A673 (cell line): ENCODE results near the gene CLSTN2.

ENCODE experiments used
- EZH2 ChIP-seq: fragments of 200-600 bp; sonication (generic); IDR thresholded peaks from 2 replicates; pipeline ENCODE4 v1.6.1; 2017; ENCODE audit warnings: borderline replicate concordance, low read depth, mild to moderate bottlenecking, mixed read lengths, antibody characterized with exemption, low read length; ENCODE audit not compliant: poor library complexity, severe bottlenecking
- TF ChIP-seq, protein P1 (sequence below): fragments of 300-800, 200-600 bp; sonication (generic); conservative IDR thresholded peaks from 2 replicates; pipeline ENCODE4 v1.5.1; 2017; ENCODE audit warnings: low read depth, mild to moderate bottlenecking, antibody characterized with exemption, low read length, moderate library complexity, mixed read lengths

DNA sequence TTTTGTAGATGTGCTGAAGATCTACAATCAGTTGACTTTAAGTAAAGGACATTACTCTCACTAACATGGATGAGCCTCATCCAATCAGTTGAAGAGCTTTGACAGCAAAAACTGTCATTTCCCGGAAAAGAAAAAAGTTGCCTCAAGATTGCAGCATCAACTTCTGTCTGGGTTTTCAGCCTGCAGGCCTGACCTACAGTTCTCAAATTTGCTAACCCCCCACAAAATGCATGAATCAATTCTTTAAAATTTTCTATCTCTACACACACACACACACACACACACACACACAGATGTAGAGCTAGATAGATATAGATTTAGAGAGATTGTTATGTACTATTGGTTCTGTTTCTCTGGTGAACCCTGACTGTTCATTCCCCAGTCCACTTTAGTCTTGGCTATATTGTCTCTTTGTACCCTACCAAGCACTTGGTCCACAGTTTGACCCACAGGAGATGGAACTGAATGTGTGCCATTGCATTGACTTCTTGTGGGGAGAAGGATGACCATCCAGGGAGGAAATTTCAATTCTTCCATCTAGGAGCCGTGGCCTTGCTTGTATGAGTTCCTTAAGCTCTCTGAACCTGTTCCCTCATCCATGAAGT is 228.3 kb downstream of the CLSTN2 start:
- TF ChIP-seq, protein P1, sequence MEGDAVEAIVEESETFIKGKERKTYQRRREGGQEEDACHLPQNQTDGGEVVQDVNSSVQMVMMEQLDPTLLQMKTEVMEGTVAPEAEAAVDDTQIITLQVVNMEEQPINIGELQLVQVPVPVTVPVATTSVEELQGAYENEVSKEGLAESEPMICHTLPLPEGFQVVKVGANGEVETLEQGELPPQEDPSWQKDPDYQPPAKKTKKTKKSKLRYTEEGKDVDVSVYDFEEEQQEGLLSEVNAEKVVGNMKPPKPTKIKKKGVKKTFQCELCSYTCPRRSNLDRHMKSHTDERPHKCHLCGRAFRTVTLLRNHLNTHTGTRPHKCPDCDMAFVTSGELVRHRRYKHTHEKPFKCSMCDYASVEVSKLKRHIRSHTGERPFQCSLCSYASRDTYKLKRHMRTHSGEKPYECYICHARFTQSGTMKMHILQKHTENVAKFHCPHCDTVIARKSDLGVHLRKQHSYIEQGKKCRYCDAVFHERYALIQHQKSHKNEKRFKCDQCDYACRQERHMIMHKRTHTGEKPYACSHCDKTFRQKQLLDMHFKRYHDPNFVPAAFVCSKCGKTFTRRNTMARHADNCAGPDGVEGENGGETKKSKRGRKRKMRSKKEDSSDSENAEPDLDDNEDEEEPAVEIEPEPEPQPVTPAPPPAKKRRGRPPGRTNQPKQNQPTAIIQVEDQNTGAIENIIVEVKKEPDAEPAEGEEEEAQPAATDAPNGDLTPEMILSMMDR = no peak
- no peak for TF ChIP-seq EZH2
